Tibial nerve (tissue), 4 donors: ENCODE results near the gene KCTD2.

Source experiments
- EP300 ChIP-seq, 2 donors: sonication (generic); formaldehyde crosslinking; IDR thresholded peaks; one replicate each; pipeline ENCODE4 v1.6.1; 2017; ENCODE audit warnings: antibody characterized with exemption in 2 of 2, mild to moderate bottlenecking in 1 of 2
- TF ChIP-seq, protein P1 (sequence below), 5 experiments: fragments of 200-600 bp in 3 of 5; fragments of 450-650 bp in 2 of 5; sonication (generic) in 3 of 5; IDR thresholded peaks; one replicate each; pipeline ENCODE4 v1.5.1; 2016 to 2019; ENCODE audit warnings: antibody characterized with exemption in 5 of 5, mild to moderate bottlenecking in 3 of 5, moderate library complexity in 2 of 5

DNA sequence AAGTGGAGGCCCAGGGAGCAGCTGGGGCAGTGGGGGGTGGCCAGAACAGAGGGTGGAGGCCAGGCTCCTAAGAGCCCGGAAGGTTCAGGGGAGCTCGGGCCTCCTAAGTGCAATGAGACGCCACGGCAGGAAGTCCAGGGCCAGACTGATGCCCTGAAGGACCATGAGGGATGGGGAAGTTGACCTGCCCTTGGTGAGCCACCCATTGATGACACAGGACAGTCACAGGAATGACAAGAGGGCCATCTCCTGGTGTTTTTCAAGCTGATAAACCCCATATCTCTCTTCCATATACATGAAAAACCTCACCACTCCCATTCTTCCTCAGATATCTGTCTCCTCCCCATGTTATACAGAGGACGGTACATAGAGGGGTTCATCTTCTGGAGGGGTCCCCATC lies 40.4 kb upstream of the KCTD2 start:
- TF ChIP-seq, protein P1, sequence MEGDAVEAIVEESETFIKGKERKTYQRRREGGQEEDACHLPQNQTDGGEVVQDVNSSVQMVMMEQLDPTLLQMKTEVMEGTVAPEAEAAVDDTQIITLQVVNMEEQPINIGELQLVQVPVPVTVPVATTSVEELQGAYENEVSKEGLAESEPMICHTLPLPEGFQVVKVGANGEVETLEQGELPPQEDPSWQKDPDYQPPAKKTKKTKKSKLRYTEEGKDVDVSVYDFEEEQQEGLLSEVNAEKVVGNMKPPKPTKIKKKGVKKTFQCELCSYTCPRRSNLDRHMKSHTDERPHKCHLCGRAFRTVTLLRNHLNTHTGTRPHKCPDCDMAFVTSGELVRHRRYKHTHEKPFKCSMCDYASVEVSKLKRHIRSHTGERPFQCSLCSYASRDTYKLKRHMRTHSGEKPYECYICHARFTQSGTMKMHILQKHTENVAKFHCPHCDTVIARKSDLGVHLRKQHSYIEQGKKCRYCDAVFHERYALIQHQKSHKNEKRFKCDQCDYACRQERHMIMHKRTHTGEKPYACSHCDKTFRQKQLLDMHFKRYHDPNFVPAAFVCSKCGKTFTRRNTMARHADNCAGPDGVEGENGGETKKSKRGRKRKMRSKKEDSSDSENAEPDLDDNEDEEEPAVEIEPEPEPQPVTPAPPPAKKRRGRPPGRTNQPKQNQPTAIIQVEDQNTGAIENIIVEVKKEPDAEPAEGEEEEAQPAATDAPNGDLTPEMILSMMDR (IDR thresholded peaks at IDR 0.05): no peak
- TF ChIP-seq EP300 (IDR thresholded peaks at IDR 0.05): no peak
